PC-9 (cell line): ENCODE results near the gene LRRC7. TPM values are rescaled to one million over a fixed set of nuclear protein-coding genes. Genes with fewer than 3 reads are reported as not detected.

Experiments
- BruUV-seq: library from RNA; stranded (reverse); fragments of 400-500 nt; replicated peaks from 2 replicates; lab custom pipeline; 2021; lab: Mats Ljungman, UMichigan
- CTCF ChIA-PET: fragments of 300-600 bp; sonication (Branson Sonifier 250); formaldehyde crosslinking; loops from one replicate; lab custom pipeline; 2022; ENCODE audit warnings: antibody characterized with exemption; lab: Charles Lee
- POLR2A ChIA-PET: fragments of 300-600 bp; sonication (Branson Sonifier 250); formaldehyde crosslinking; loops from one replicate; lab custom pipeline; 2022; ENCODE audit warnings: antibody characterized with exemption; ENCODE audit not compliant: unreplicated experiment; lab: Charles Lee
- DNase-seq, 2 experiments: peaks; one replicate each; pipeline versions ENCODE4 v3.0.0 to v3.0.0-alpha.2; 2015 to 2022; ENCODE audit warnings: mixed read lengths in 1 of 2
- H2AFZ ChIP-seq: fragments of 200-600 bp; sonication (generic); 2 replicates; pipeline ENCODE4 v1.8.1; 2017; ENCODE audit warnings: antibody characterized with exemption
- H3F3A ChIP-seq: fragments of 200-600 bp; sonication (generic); 2 replicates; pipeline ENCODE4 v1.8.1; 2017; ENCODE audit warnings: antibody characterized with exemption, mild to moderate bottlenecking, low read depth; ENCODE audit not compliant: insufficient read depth
- H3K27ac ChIP-seq: fragments of 200-600 bp; sonication (generic); 2 replicates; pipeline ENCODE4 v1.6.1; 2016; ENCODE audit warnings: mixed run types
- H3K27me3 ChIP-seq: fragments of 200-600 bp; sonication (generic); 2 replicates; pipeline ENCODE4 v1.6.1; 2016; ENCODE audit warnings: low read depth, mixed run types; ENCODE audit not compliant: insufficient read depth
- H3K36me3 ChIP-seq: fragments of 200-600 bp; sonication (generic); 2 replicates; pipeline ENCODE4 v1.6.1; 2016; ENCODE audit warnings: low read depth, mixed run types
- H3K4me1 ChIP-seq: fragments of 200-600 bp; sonication (generic); replicated peaks from 2 replicates; pipeline ENCODE4 v1.6.1; 2016; ENCODE audit warnings: mixed run types; ENCODE audit not compliant: insufficient read depth
- H3K4me2 ChIP-seq: fragments of 200-600 bp; sonication (generic); 2 replicates; pipeline ENCODE4 v1.6.1; 2017; ENCODE audit warnings: mixed run types
- H3K4me3 ChIP-seq: fragments of 200-600 bp; sonication (generic); 2 replicates; pipeline ENCODE4 v1.6.1; 2016; ENCODE audit warnings: mixed run types
- H3K79me2 ChIP-seq: fragments of 200-600 bp; sonication (generic); 2 replicates; pipeline ENCODE4 v1.6.1; 2017; ENCODE audit warnings: low read depth, mixed run types
- H3K9me2 ChIP-seq: fragments of 200-600 bp; sonication (generic); 2 replicates; pipeline ENCODE4 v1.8.1; 2017; ENCODE audit warnings: mild to moderate bottlenecking; ENCODE audit not compliant: insufficient read depth
- H3K9me3 ChIP-seq: fragments of 200-600 bp; sonication (generic); 2 replicates; pipeline ENCODE4 v1.8.1; 2016; ENCODE audit warnings: low read depth; ENCODE audit not compliant: insufficient read depth
- H4K20me1 ChIP-seq: fragments of 200-600 bp; sonication (generic); 2 replicates; pipeline ENCODE4 v1.8.1; 2017; ENCODE audit not compliant: insufficient read depth
- CTCF ChIP-seq: fragments of 200-600 bp; sonication (generic); conservative IDR thresholded peaks from 2 replicates; pipeline ENCODE4 v1.6.1; 2017; ENCODE audit warnings: mixed run types, antibody characterized with exemption, mild to moderate bottlenecking, moderate library complexity
- EZH2 ChIP-seq: fragments of 200-600 bp; sonication (generic); IDR thresholded peaks from 2 replicates; pipeline ENCODE4 v1.8.0; 2017; ENCODE audit warnings: antibody characterized with exemption, low read depth
- intact Hi-C: fragments of 100-400 bp; cut with micrococcal nuclease; formaldehyde crosslinking; loops from one replicate; pipeline ENCODE4 v1.10.0; 2022; ENCODE audit not compliant: unreplicated experiment
- total RNA-seq: library from RNA; stranded (reverse); gene quantifications from 2 replicates; pipeline ENCODE4 v1.2.3, GENCODE V29; 2021

LRRC7 gene
- total RNA-seq, 1 experiment from 2014 or later = not detected

GRCh38 chr1:69994241-69994640 lies 426.5 kb downstream of the LRRC7 start:
- Histone ChIP-seq H3K4me1 (no peaks in the 10 kb centered on the region), H2AFZ (no peak overlapping the region), H3K79me2 (no peaks in the 10 kb centered on the region), H3K4me2 (no peak overlapping the region), H3F3A (no peaks in the 10 kb centered on the region), H3K27ac (no peak overlapping the region), H3K4me3 (no peak overlapping the region), H3K36me3 (no peaks in the 10 kb centered on the region), H3K9me3 (no peaks in the 10 kb centered on the region), H4K20me1 (no peaks in the 10 kb centered on the region), H3K27me3 (no peaks in the 10 kb centered on the region), H3K9me2 (no peaks in the 10 kb centered on the region)
- DNase-seq = no peak
- no TSS peak for BruUV-seq
- ChIA-PET POLR2A (no interaction called here), CTCF (no interaction called here)
- intact Hi-C loops = no loop called here
- TF ChIP-seq EZH2 (no peak), CTCF (no peak)

GRCh38 chr1:69998847-69999246 lies 431.1 kb downstream of the LRRC7 start:
- no peak overlapping the region for H3K27ac ChIP-seq
- TF ChIP-seq EZH2 (no peak), CTCF (no peak)
- H3K4me1 ChIP-seq = no peaks in the 10 kb centered on the region
- no peaks in the 10 kb centered on the region for H3K9me2 ChIP-seq
- no peaks in the 10 kb centered on the region for H4K20me1 ChIP-seq
- H3K4me3 ChIP-seq = no peak overlapping the region
- no TSS peak for BruUV-seq
- no peak overlapping the region for H2AFZ ChIP-seq
- no peaks in the 10 kb centered on the region for H3K9me3 ChIP-seq
- no peaks in the 10 kb centered on the region for H3K27me3 ChIP-seq
- no peak overlapping the region for H3K4me2 ChIP-seq
- DNase-seq = no peak
- intact Hi-C loops = no loop called here
- no peaks in the 10 kb centered on the region for H3K79me2 ChIP-seq
- no peaks in the 10 kb centered on the region for H3F3A ChIP-seq
- ChIA-PET CTCF (no interaction called here), POLR2A (no interaction called here)
- no peaks in the 10 kb centered on the region for H3K36me3 ChIP-seq

- H3K4me1 ChIP-seq = no peaks in the 10 kb centered on the region
- no peaks in the 10 kb centered on the region for H3K9me2 ChIP-seq
- no TSS peak for BruUV-seq
- H3F3A ChIP-seq = no peaks in the 10 kb centered on the region
- TF ChIP-seq CTCF (no peak), EZH2 (no peak)
- H4K20me1 ChIP-seq = no peaks in the 10 kb centered on the region; the same call in none of the 2 replicates
- ChIA-PET CTCF (no interaction called here), POLR2A (no interaction called here)
- H3K27me3 ChIP-seq = no peaks in the 10 kb centered on the region
- H3K9me3 ChIP-seq = no peaks in the 10 kb centered on the region
- no peaks in the 10 kb centered on the region for H3K79me2 ChIP-seq
- H3K4me3 ChIP-seq = no peak overlapping the region
- DNase-seq = no peak
- no peak overlapping the region for H3K4me2 ChIP-seq
- no peaks in the 10 kb centered on the region for H3K36me3 ChIP-seq
- no peak overlapping the region for H3K27ac ChIP-seq
- no peak overlapping the region for H2AFZ ChIP-seq
- intact Hi-C loops = no loop called here
Observed at GRCh38 chr1:70003211-70003908, 435.6 kb downstream of the LRRC7 start.
